ENCODE data around the gene C1orf146.

DNA sequence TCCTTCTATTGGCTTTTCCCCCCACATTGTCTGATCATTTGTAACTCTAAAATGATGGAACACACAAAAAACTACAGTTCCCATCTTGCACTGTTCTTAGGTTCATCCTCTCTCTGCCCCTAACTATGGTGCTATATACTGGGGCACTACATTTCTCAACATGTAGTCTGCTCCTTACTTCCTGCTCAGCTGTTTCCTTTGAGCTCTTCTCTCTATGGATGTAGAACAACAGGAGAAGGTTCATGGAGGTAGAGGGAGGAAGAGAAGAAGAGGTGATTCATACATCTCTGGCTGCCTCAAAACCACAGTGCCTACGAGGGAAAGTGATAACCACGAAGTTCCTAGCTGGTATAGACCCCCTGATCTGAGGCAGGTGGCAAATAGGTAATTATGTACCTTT is 7.0 kb upstream of the C1orf146 start:
- TF ChIP-seq POLR2A (IDR thresholded peaks at IDR 0.05) = no peak
- TF ChIP-seq, protein P1, sequence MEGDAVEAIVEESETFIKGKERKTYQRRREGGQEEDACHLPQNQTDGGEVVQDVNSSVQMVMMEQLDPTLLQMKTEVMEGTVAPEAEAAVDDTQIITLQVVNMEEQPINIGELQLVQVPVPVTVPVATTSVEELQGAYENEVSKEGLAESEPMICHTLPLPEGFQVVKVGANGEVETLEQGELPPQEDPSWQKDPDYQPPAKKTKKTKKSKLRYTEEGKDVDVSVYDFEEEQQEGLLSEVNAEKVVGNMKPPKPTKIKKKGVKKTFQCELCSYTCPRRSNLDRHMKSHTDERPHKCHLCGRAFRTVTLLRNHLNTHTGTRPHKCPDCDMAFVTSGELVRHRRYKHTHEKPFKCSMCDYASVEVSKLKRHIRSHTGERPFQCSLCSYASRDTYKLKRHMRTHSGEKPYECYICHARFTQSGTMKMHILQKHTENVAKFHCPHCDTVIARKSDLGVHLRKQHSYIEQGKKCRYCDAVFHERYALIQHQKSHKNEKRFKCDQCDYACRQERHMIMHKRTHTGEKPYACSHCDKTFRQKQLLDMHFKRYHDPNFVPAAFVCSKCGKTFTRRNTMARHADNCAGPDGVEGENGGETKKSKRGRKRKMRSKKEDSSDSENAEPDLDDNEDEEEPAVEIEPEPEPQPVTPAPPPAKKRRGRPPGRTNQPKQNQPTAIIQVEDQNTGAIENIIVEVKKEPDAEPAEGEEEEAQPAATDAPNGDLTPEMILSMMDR (IDR thresholded peaks at IDR 0.05) = no peak

All from prostate gland (tissue), 2 donors.